Activated CD4-positive, CD25-positive, alpha-beta regulatory T cell treated with anti-CD3 and anti-CD28 coated beads, Interleukin-2, amount 50 U/mL, for 24 hours (primary cell): ENCODE measurements around the gene BMI1.

Experiments
- ATAC-seq, 2 donors: fragments of 150-1000 bp; cut with Tn5 transposase; one replicate each; pipeline ENCODE4 v1.10.0; 2021; ENCODE audit warnings: mild to moderate bottlenecking in 1 of 2, moderate library complexity in 1 of 2

The BMI1 gene

GRCh38 chr10:22319980-22320558, 830 bp upstream of the BMI1 start:
- no peak for ATAC-seq

- peak; percentile 34 to 40 for ATAC-seq
These were observed 441 bp downstream of the BMI1 start for GRCh38 chr10:22321156-22321923.

- ATAC-seq, result peak; percentile 2 to 9
These were observed 1.2 kb downstream of the BMI1 start for GRCh38 chr10:22321924-22322640.

- ATAC-seq, result no peak
These were observed 1.8 kb downstream of the BMI1 start for GRCh38 chr10:22322641-22323160.

GRCh38 chr10:22323538-22324305, 2.8 kb downstream of the BMI1 start:
- ATAC-seq, result no peak

GRCh38 chr10:22324413-22324812, 3.5 kb downstream of the BMI1 start:
- no peak for ATAC-seq

- ATAC-seq, result no peak
These were observed 4.0 kb downstream of the BMI1 start for GRCh38 chr10:22324893-22325271.

- peak; percentile 9 to 19 for ATAC-seq
These were observed 4.6 kb downstream of the BMI1 start for GRCh38 chr10:22325272-22326144.

- no peak for ATAC-seq
These were observed 5.3 kb downstream of the BMI1 start for GRCh38 chr10:22326145-22326702.

GRCh38 chr10:22329150-22329549, 8.3 kb downstream of the BMI1 start:
- ATAC-seq, result no peak

GRCh38 chr10:22332116-22332692, 11.3 kb downstream of the BMI1 start:
- no peak for ATAC-seq

- ATAC-seq, result no peak
These were observed 12.5 kb downstream of the BMI1 start for GRCh38 chr10:22333167-22333974.

- no peak for ATAC-seq
These were observed 13.0 kb downstream of the BMI1 start for GRCh38 chr10:22333975-22334282.

GRCh38 chr10:22334414-22335172, 13.7 kb downstream of the BMI1 start:
- ATAC-seq, result no peak

- peak; percentile 77 to 83 for ATAC-seq
These were observed 14.5 kb downstream of the BMI1 start for GRCh38 chr10:22335173-22335933.

- ATAC-seq, result no peak
These were observed 17.4 kb downstream of the BMI1 start for GRCh38 chr10:22338185-22338900.

GRCh38 chr10:22338931-22339330, 18.0 kb downstream of the BMI1 start:
- ATAC-seq, result no peak

- ATAC-seq, result no peak
These were observed 18.9 kb downstream of the BMI1 start for GRCh38 chr10:22339761-22340328.
